GM12878 (cell line): Measurements from ENCODE around the gene TOMM40L.

Source experiments
- CTCF ChIP-seq, 3 experiments: IDR thresholded peaks in 2 of 3; conservative IDR thresholded peaks in 1 of 3; 2 replicates each; pipeline ENCODE4 v1.5.1; 2011; ENCODE audit warnings: low read depth in 3 of 3, low read length in 3 of 3, mild to moderate bottlenecking in 3 of 3, control low read depth in 2 of 3, moderate library complexity in 2 of 3, inconsistent platforms in 1 of 3, mixed read lengths in 1 of 3; ENCODE audit not compliant: control insufficient read depth in 2 of 3, insufficient read depth in 1 of 3; ENCODE audit errors: extremely low read depth in 1 of 3
- MAX ChIP-seq: IDR thresholded peaks from 2 replicates; pipeline ENCODE4 v1.6.1; 2012; ENCODE audit warnings: low read depth, low read length, improper control_type of control experiment
- NFIC ChIP-seq: IDR thresholded peaks from 2 replicates; pipeline ENCODE4 v1.6.1; 2012; ENCODE audit warnings: low read depth, mild to moderate bottlenecking, inconsistent platforms, low read length, moderate library complexity
- PAX5 ChIP-seq: IDR thresholded peaks from 2 replicates; pipeline ENCODE4 v1.6.1; 2011; ENCODE audit warnings: low read depth, low read length, borderline replicate concordance
- POLR2A ChIP-seq: IDR thresholded peaks from 2 replicates; pipeline ENCODE4 v1.6.1; 2011; ENCODE audit warnings: low read depth, mild to moderate bottlenecking, low read length
- TCF12 ChIP-seq: IDR thresholded peaks from 2 replicates; pipeline ENCODE4 v1.6.1; 2011; ENCODE audit warnings: low read depth, mild to moderate bottlenecking, low read length
- TF ChIP-seq, protein P1 (sequence below): fragments of 450-650 bp; IDR thresholded peaks from 2 replicates; pipeline ENCODE4 v1.6.1; 2016; ENCODE audit warnings: mild to moderate bottlenecking, moderate library complexity, borderline replicate concordance
- TF ChIP-seq, protein P2 (sequence below): IDR thresholded peaks from 2 replicates; pipeline ENCODE4 v1.6.1; 2012; ENCODE audit warnings: mild to moderate bottlenecking, low read depth, low read length

- TF ChIP-seq POLR2A = no peak
- TF ChIP-seq, protein P1, sequence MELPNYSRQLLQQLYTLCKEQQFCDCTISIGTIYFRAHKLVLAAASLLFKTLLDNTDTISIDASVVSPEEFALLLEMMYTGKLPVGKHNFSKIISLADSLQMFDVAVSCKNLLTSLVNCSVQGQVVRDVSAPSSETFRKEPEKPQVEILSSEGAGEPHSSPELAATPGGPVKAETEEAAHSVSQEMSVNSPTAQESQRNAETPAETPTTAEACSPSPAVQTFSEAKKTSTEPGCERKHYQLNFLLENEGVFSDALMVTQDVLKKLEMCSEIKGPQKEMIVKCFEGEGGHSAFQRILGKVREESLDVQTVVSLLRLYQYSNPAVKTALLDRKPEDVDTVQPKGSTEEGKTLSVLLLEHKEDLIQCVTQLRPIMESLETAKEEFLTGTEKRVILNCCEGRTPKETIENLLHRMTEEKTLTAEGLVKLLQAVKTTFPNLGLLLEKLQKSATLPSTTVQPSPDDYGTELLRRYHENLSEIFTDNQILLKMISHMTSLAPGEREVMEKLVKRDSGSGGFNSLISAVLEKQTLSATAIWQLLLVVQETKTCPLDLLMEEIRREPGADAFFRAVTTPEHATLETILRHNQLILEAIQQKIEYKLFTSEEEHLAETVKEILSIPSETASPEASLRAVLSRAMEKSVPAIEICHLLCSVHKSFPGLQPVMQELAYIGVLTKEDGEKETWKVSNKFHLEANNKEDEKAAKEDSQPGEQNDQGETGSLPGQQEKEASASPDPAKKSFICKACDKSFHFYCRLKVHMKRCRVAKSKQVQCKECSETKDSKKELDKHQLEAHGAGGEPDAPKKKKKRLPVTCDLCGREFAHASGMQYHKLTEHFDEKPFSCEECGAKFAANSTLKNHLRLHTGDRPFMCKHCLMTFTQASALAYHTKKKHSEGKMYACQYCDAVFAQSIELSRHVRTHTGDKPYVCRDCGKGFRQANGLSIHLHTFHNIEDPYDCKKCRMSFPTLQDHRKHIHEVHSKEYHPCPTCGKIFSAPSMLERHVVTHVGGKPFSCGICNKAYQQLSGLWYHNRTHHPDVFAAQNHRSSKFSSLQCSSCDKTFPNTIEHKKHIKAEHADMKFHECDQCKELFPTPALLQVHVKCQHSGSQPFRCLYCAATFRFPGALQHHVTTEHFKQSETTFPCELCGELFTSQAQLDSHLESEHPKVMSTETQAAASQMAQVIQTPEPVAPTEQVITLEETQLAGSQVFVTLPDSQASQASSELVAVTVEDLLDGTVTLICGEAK = no peak
- TF ChIP-seq, protein P2, sequence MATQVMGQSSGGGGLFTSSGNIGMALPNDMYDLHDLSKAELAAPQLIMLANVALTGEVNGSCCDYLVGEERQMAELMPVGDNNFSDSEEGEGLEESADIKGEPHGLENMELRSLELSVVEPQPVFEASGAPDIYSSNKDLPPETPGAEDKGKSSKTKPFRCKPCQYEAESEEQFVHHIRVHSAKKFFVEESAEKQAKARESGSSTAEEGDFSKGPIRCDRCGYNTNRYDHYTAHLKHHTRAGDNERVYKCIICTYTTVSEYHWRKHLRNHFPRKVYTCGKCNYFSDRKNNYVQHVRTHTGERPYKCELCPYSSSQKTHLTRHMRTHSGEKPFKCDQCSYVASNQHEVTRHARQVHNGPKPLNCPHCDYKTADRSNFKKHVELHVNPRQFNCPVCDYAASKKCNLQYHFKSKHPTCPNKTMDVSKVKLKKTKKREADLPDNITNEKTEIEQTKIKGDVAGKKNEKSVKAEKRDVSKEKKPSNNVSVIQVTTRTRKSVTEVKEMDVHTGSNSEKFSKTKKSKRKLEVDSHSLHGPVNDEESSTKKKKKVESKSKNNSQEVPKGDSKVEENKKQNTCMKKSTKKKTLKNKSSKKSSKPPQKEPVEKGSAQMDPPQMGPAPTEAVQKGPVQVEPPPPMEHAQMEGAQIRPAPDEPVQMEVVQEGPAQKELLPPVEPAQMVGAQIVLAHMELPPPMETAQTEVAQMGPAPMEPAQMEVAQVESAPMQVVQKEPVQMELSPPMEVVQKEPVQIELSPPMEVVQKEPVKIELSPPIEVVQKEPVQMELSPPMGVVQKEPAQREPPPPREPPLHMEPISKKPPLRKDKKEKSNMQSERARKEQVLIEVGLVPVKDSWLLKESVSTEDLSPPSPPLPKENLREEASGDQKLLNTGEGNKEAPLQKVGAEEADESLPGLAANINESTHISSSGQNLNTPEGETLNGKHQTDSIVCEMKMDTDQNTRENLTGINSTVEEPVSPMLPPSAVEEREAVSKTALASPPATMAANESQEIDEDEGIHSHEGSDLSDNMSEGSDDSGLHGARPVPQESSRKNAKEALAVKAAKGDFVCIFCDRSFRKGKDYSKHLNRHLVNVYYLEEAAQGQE = no peak
- no peak for TF ChIP-seq NFIC
- no peak for TF ChIP-seq PAX5
- no peak for TF ChIP-seq TCF12
- TF ChIP-seq CTCF (IDR thresholded peaks at IDR 0.05 in 2 of 3, conservative IDR thresholded peaks at IDR 0.05 in 1 of 3; ENCODE audit: control insufficient read depth in 2 of 3, extremely low read depth in 1 of 3, insufficient read depth in 1 of 3, low read depth in 3 of 3, low read length in 3 of 3) = no peak
- TF ChIP-seq MAX = no peak
Measured at GRCh38 chr1:161196111-161196510, 29.7 kb upstream of the TOMM40L start.
